Activated naive CD4-positive, alpha-beta T cell treated with anti-CD3 and anti-CD28 coated beads, Interleukin-2, amount 50 U/mL, for 72 hours (primary cell): ENCODE measurements around the gene DUSP7. TPM values are rescaled to one million over a fixed set of nuclear protein-coding genes. Genes with fewer than 3 reads are reported as not detected.

ENCODE experiments used
- ATAC-seq, 2 donors: fragments of 150-1000 bp; cut with Tn5 transposase; 2 replicates each; pipeline ENCODE4 v1.10.0; 2021; ENCODE audit warnings: mild to moderate bottlenecking in 2 of 2, moderate library complexity in 2 of 2
- DNase-seq, 2 donors: peaks; one replicate each; pipeline ENCODE4 v3.0.0; 2021 to 2022; ENCODE audit warnings: low spot score in 2 of 2
- H3K27ac Mint-ChIP-seq, 2 donors: one replicate each; pipeline ENCODE4 v1.8.0; 2022; ENCODE audit warnings: mild to moderate bottlenecking in 2 of 2, mixed read lengths in 2 of 2
- H3K36me3 Mint-ChIP-seq, 2 donors: one replicate each; pipeline ENCODE4 v1.8.0; 2022; ENCODE audit warnings: mixed read lengths in 2 of 2
- H3K9me3 Mint-ChIP-seq, 2 donors: one replicate each; pipeline ENCODE4 v1.8.0; 2022; ENCODE audit warnings: mixed read lengths in 2 of 2
- total RNA-seq, 2 donors: library from RNA; stranded (reverse); gene quantifications; one replicate each; pipeline ENCODE4 v1.2.3, GENCODE V29; 2022

DUSP7 gene
- total RNA-seq, 2 donors from 2014 or later, result 10.8 to 17.5 TPM

DNA sequence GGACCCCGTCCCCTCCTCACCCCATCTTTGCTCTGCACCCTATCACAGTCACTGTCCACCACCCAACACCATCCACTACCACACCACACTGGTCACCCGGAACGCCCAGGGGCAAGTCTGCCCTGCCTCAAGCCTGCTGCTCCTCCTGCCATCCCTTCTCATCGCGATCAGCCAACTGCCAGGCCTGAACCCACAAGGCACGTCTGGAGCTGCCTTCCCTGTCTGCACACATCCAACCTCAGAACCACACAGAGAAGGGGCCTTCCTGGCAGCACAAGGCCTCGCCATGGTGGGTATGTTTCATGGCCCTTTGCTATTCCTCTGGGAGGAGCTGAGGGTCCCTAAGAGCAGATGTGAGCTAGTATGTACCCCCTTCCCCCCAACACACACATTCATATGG, 3.4 kb upstream of the DUSP7 start:
- DNase-seq (no peak), ATAC-seq (no peak)
- peaks cover 0 to 5% of the 10 kb centered on the region in 2 donors for H3K36me3 Mint-ChIP-seq
- no peaks in the 10 kb centered on the region for H3K9me3 Mint-ChIP-seq
- no peak overlapping the region for H3K27ac Mint-ChIP-seq

DNA sequence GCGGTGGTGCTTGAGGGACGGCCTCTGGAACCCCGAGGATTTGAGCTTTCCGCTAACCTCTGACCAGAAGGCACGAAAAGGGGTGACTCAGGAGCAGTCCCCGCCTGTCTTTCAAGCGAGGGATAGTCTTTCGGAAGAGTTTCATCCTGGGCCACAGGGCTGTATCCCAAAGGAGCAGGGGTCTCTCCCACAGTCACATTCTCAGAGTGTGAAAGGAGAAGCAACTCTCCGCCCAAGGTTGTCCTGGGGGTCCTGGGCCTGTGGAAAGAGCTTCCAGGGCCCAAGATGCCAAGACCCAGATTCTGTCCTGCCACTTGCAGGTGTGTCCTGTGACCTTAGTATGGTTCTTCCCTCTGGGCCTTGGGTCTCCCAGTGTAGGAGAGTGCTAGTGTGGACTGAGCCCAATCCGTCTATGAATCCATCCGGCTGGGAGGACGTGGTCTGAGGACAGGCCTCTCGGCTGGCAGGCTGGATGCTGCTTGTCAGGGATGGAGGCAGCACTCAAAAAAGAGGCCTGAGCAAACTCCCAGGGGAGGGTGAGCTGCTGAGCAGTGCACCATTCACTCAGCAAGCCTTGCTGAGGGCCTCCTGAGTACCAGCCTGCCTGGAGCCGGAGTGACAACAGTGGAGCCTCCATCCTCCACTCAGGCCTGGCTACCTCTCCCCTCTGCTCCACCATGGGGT, 1.6 kb upstream of the DUSP7 start:
- Mint-ChIP-seq H3K36me3 (peaks cover 6 to 12% of the 10 kb centered on the region in 2 donors), H3K27ac (peak overlapping the region; percentile 44 to 83), H3K9me3 (no peaks in the 10 kb centered on the region)
- ATAC-seq, result no peak
- DNase-seq, result no peak

DNA sequence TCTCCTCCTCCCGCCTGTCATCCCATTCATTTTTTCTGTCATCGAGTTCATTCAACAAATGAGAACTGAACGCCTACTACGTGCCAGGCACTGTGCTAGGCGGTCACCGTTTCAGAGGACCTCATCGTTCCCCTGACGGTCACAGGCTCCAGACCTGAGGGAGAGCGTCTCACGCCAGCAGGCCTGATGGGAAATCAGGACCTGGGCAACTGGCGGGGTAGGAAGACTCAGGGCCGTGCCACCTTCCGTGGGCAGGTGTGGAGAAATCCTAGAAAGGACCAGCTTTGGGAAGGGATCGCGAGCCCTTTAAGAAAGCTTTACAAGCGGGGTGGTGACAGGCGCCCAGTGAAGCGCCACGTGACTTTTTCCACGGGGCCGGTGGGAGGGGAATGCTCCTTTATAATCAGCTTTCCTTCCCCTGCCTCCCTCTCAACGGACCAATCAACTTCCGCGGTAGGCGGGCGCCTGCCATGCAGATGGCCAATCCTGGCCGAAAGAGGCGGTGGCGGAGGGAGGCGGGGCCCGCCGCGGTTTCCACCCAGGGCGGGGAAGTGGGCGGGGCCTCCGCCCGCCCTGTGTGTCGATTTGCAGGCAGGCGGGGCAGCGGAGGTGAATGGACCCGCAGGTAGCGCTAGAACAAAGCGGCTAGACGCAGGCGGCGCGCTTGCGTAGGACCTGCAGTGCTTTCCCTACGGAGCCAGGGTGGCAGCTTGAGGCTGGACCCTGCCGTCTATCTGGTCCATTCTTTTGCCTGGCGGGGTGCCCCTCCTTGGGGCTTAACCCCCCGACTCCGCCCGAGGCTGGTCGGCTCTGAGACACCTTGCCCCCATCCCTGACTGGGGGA, 819 bp upstream of the DUSP7 start:
- H3K36me3 Mint-ChIP-seq, result peaks cover 6 to 17% of the 10 kb centered on the region in 2 donors
- ATAC-seq (peak; percentile 81 to 83), DNase-seq (peak; percentile 98 to 99)
- no peaks in the 10 kb centered on the region for H3K9me3 Mint-ChIP-seq
- H3K27ac Mint-ChIP-seq, result peak overlapping the region; percentile 83 to 97

DNA sequence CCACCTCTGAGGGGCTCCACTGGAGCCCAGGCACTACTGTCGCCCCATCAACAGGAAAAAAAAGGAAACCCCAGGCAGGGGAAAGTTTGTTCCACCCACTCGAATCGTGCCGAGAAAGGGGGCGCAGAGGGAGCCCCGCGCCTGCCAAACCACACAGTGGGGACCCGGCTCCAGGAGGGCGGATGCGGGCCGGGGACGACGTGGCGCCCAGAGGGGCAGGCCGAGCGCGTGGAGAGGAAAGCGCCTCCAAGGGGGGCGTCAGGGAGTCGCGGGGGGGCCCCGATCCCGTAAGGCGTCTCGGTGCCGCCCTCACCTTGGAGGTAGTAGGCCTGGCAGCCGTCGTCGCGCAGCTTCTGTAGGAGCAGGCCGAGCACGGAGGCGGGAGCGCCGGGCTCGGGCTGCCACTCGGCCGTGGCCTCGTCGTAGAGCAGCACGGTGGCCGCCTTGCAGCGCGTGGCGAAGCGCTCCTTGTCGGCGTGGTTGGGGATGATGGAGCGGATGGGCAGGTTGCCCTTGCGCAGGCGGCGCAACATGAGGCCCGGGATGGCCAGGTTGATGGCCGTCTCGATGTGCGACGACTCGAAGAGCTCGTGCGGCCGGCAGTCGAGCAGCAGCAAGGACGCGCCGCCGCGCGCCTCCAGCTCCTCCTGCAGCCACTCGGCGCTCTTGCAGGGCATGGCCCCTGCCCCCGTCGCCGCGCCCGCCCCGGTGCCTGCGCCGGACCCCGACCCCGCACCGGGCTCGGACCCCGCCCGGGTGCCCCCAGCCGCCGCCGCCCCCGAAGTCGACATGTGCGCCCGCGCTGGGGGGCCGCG, 627 bp downstream of the DUSP7 start:
- peak overlapping the region; percentile 66 to 96 for H3K27ac Mint-ChIP-seq
- ATAC-seq (peak in 1 of 2 donors; percentile 14), DNase-seq (peak; percentile 55 to 64)
- peaks cover 8 to 17% of the 10 kb centered on the region in 2 donors for H3K36me3 Mint-ChIP-seq
- no peaks in the 10 kb centered on the region for H3K9me3 Mint-ChIP-seq

DNA sequence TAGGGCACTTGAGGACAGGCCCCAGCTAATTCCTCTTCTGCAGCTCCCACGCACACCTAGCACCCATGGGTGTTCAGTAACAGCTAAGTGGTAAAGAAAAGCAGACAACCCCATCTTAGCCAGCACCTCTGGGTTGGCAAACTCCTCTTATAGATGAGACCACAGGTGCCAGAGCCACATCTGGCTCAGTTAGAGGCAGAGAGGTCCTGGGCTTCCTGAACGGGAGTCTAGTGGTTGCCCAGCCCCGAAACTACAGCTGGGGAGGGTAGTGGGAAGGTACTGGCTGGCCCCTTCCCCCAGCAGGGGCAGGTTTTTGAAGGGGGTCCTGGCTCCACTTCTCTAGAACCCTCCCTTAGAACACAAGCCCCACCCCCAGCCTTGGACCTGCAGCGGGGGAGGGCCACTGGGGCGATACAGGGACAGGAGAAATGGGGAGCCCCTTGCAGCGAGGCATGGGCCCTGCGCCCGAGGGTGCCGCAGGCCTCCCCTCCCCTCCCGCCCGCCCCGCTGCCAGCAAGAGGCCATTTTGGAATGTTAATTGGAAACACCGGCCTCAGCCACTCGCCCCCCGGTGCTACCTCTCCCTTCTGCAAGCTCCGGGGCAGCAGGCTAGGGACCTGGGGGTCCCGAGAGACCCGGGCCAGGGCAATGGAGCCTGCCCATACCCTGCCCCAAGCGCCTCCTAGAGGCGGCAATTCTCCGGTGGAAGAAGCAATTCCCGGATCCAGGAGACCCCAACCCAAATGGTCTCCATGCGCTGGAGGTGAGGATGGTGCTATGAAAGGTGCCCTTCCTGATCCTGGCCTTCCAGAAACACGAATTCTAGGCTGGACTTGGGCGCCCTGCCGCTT, 1.5 kb downstream of the DUSP7 start:
- Mint-ChIP-seq H3K36me3 (peaks cover 11 to 17% of the 10 kb centered on the region in 2 donors), H3K9me3 (no peaks in the 10 kb centered on the region), H3K27ac (peak overlapping the region; percentile 66 to 96)
- ATAC-seq, result no peak
- DNase-seq, result peak in 1 of 2 donors; percentile 32

DNA sequence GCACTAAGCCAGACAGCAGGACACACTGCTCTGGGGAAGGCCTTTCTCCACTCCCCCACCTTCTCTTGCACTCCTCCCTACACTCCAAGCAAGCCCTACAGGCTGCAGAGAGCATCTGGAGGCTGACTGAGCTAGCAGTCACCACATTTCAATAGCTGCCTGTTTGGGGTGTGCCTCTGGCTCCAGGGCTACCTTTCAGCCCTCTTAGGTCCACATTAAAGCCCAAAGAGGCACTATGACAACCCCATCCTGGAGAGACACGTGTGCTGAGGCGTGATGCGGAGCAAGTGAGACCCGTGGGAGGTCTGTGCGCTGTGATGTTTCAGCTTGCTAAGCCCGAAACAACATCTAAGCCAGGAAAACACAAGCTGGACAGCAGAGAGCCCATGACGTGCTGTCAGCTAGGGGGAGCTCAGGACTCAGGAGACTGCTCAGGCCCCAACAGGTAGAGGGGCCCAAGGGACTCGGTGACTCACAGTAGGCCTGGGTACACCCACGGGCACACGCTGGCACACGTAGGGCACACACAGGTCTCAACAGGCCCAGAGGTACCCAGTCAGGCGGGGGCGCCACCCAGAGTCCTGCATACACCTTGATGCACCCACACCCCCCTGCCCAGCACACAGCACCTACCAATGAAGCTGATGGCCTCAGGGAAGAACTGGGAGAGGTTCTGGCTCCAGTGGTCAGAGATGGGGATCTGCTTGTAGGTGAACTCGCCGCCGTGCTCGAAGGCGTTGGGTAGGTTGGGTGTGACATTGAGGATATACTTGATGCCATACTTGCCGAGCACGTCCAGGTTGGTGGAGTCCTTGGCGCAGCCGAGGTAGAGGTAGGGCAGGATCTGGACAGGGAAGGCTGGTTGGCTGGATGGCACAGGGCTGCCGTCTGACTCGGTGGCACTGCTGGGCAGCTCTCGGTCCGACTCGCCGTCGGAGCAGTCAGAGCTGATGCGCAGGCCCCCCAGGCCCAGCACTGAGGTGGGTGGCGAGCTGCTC, 2.8 kb downstream of the DUSP7 start:
- Mint-ChIP-seq H3K27ac (peak overlapping the region; percentile 96), H3K9me3 (no peaks in the 10 kb centered on the region), H3K36me3 (peaks cover 11 to 17% of the 10 kb centered on the region in 2 donors)
- ATAC-seq (peak; percentile 11 to 13), DNase-seq (peak; percentile 36 to 60)

DNA sequence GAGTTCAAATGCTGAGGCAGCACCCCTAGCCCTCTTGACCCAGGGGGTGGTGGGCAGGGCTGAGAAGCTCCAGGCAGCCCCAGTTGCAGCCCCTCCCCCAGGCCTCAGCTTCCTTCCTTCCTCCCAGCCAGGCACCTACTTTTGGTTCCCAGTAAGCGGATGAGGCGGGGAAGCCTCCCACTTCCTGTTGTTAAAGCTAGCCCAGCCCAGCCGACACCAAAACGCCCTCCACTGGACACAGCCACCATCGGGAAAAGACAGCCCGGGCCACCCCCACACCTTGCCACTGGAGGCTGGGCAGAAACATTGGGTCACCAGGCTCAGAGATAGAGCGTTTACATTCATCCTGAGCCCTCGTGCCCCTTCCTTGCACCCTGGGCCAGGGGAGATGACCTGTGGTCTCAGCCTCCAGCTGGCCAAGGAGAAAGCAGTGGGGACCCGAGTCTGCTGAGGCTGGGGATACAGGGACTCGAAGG, 3.5 kb downstream of the DUSP7 start:
- Mint-ChIP-seq H3K9me3 (no peaks in the 10 kb centered on the region), H3K36me3 (peaks cover 11 to 17% of the 10 kb centered on the region in 2 donors), H3K27ac (peak overlapping the region; percentile 96)
- DNase-seq, result peak; percentile 26 to 77
- ATAC-seq, result peak in 1 of 2 donors; percentile 23

DNA sequence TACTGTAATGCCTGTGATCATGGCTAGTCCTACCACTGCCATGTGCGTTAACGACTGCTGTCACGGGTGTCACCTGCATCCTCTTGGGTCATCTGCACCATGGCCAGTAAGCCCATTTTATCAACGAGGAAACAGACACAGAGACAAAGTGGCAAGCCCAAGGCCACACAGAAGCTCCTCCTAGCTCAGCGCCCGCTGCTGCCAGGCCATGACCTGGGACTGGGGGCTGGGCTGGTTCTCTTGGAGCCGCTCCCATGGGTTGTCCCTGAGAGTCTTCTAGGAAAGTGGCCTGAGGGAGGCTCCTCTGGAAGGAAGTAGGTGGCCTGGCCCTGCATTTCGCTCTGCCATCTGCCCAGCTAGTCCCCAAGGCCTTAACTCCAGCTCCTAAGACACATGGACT, 4.9 kb downstream of the DUSP7 start:
- DNase-seq (no peak), ATAC-seq (no peak)
- Mint-ChIP-seq H3K27ac (peak overlapping the region in 1 of 2 donors; percentile 96), H3K36me3 (peaks cover 11 to 17% of the 10 kb centered on the region in 2 donors), H3K9me3 (no peaks in the 10 kb centered on the region)

DNA sequence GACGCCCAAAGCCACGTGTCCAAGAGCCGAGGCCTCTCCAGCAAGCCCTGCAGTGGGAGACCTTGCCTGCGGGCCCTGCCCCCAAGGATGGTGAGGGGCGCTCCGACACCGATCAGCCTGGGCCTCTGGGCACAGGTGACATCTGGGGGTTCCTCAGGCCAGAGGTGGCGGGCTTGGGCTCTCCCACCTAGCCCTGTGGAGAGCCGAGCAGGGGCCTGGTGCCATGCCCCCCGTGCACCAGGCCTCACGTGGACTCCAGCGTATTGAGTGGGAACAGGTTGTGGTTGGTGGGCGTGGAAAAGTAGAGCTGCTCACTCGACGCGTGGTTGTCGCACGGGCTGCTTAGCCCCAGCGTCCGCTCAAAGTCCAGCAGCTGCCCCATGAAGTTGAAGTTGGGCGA, 5.8 kb downstream of the DUSP7 start:
- ATAC-seq (no peak), DNase-seq (no peak)
- Mint-ChIP-seq H3K27ac (peak overlapping the region in 1 of 2 donors; percentile 96), H3K36me3 (peaks cover 11 to 17% of the 10 kb centered on the region in 2 donors), H3K9me3 (no peaks in the 10 kb centered on the region)

DNA sequence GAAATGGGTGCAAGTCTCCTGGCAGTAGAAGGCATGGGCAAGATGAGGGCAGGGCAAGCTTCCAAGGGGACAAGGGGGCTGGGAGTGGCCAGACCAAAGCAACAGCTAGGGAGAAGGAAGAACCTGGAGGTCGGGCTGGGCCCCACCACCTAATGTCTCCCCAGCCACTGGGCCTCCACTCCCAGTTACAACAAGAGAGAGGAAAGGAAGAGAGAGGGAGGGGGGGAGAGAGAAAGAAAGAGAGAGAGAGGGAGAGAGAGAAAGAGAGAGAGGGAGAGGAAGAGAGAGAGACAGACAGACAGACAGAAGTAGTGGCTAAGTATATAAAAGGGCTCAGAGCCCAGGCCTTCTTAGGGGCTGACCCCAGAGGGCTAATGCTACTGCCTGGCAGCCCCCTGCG, 6.9 kb downstream of the DUSP7 start:
- DNase-seq, result no peak
- Mint-ChIP-seq H3K36me3 (peaks cover 11 to 12% of the 10 kb centered on the region in 2 donors), H3K9me3 (no peaks in the 10 kb centered on the region), H3K27ac (peak overlapping the region; percentile 15 to 37)
- no peak for ATAC-seq

DNA sequence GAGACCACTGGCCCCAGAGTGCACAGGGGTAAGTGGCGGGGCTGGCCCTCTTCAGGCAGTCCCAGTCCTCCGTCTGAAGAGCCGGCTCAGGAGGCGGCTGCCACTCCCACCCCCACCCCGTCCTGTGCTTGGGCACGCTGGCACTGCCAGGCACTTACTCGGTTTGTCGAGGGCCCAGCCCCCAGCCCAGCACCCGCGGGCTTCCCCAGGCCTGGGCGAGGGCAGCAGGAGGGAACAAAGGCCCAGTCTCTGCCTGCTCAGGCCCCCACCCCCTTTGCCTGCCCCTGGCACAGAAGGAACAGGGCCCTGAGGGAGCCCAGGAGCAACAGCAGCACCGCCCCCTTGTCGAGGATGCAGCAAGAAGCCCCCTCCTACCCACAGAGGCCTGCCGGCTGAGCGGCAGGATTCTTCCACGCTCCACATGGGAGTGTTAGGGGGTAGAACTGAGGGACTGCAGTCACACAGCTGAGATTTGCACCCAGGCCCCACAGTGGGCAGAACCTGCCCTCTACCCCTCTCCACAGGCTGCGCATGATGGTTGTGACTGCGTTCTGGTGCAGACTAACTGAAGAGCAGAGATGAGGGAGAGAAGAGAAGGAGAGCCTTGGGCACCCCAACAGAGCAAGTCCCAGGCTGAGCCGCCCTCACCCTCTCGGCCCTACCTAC, 8.9 kb downstream of the DUSP7 start:
- no peak for ATAC-seq
- no peak for DNase-seq
- H3K27ac Mint-ChIP-seq, result peak overlapping the region in 1 of 2 donors; percentile 66
- H3K9me3 Mint-ChIP-seq, result no peaks in the 10 kb centered on the region
- H3K36me3 Mint-ChIP-seq, result peaks cover under 1 to 5% of the 10 kb centered on the region in 2 donors

DNA sequence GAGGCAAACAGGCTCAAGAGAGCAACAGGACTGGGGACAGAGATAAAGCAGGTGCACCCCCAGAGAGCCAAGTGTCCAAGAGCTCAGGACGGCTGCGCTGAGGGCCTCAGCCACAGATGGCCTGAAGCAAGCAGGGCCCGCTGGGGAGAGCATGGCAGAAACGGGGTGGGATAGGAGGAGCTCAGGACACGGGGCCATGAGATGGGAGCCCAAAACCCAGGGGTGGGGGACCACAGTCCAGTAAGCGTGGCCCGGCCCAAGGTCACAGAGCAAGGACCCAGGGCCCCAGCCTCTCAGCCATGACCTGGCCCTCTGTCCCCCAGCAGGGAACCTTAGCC, 9.5 kb downstream of the DUSP7 start:
- H3K9me3 Mint-ChIP-seq, result no peaks in the 10 kb centered on the region
- no peak for DNase-seq
- no peak for ATAC-seq
- H3K27ac Mint-ChIP-seq, result peak overlapping the region; percentile 4 to 59
- peaks cover 0 to 5% of the 10 kb centered on the region in 2 donors for H3K36me3 Mint-ChIP-seq

DNA sequence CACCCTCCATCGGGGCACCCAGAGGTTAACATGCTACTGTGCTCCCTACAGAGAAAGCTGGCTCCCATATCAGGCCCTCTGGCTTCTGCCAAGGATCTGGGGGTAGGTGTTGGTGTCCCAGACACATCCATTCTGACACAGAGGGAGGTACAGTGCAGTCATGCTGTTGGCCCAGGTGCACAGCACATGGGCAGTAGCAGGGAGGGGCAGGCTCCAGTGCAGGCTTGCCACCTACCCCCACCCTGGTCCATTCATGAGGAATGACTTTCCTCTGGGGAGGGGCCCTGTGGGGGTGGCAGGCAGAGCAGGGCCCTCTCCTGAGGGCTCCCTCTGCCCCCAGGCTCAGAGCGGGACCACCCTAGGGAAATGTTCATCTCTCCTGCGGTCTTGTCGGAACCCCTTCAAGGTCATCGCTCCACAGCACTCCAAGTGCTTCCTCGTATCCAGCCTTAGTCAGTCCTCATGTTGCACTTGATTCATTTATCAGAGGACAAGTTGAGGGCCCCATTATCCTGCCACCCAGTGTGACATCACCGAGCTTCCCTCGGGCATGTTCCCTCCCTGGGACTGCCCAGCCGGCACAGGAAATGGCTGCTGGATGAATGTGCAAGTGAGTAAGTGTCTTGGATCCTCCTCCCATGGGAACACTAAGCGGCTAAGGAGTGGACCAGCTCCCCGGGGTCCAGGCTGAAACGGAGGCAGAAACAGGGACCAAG, 10.0 kb downstream of the DUSP7 start:
- no peak for DNase-seq
- peak in 1 of 2 donors; percentile 15 for ATAC-seq
- peaks cover 0 to 5% of the 10 kb centered on the region in 2 donors for H3K36me3 Mint-ChIP-seq
- H3K9me3 Mint-ChIP-seq, result no peaks in the 10 kb centered on the region
- peak overlapping the region; percentile 4 to 59 for H3K27ac Mint-ChIP-seq
